ACHN (cell line): ENCODE results near the gene XBP1.
"Not testable (repeated sequence)": the region's sequence is repeated elsewhere in the genome, so short reads cannot be mapped to it uniquely, and the experiment has no call there.

Experiments used
- DNase-seq: peaks from one replicate; pipeline ENCODE4 v3.0.0-alpha.2; 2015
- in situ Hi-C: cut with HindIII; loops from 2 replicates; pipeline ENCODE4 v1.10.0; 2017; ENCODE audit warnings: low sequenced_read_pairs, low pct_ligation_motif_present, low pct_unique_long_range_greater_than_20kb

XBP1 gene

DNA sequence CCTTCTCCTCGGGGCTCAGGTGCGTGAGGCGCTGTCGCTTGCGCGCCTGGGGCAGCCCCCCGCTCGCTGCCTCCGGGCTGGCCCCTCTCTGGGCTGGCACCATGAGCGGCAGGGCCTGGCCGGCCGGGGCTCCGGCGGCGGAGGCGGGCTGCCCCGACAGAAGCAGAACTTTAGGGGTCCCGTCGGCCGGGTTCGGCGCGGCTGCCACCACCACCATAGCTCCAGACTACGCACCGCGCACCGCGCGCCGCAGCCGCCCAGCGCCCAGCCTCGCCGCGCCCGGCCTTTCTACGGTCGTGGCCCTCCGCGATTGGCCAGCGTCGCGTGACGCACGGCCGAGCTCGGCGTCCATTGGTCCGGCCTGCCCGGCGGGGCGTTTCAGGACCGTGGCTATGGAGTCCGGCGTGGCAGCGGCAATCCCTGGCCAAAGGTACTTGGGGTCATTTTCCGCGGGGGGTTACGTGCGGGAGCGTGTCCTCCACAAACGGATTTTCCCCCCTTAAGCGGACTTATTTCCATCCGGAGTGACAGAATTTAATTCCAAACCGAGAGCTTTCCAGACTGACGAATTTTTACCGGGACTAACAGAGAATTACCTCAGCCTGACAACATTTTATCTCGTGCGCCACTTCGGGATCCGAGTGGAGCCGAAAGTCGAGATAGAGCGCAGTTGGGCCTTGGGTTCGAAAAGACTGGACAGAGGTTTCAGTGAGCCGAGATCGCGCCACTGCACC, at the start of gene XBP1:
Gene XBP1, minus strand, starts transcription at position 262 of the 734 bp plus-strand sequence.
- in situ Hi-C loops: no loop called here
- peak; percentile 91 for DNase-seq

GRCh38 chr22:28846994-28847393, 46.6 kb upstream of the XBP1 start:
- in situ Hi-C loops: no loop called here
- no peak for DNase-seq

DNA sequence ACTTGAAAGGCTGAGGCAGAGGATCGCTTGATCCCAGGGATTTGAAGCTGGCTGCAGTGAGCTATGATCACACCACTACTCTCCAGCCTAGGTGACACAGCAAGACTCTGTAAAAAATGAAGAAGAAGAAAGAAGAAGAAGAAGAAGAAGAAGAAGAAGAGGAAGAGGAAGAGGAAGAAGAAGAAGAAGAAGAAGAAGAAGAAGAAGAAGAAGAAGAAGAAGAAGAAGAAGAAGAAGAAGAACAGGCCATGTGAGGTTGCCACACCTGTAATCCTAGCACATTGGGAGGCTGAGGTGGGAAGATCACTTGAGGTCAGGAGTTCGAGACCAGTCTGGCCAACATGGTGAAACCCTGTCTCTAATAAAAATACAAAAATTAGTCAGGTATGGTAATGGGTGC, 43.9 kb upstream of the XBP1 start:
- in situ Hi-C loops, DNase-seq: not testable (repeated sequence)

DNA sequence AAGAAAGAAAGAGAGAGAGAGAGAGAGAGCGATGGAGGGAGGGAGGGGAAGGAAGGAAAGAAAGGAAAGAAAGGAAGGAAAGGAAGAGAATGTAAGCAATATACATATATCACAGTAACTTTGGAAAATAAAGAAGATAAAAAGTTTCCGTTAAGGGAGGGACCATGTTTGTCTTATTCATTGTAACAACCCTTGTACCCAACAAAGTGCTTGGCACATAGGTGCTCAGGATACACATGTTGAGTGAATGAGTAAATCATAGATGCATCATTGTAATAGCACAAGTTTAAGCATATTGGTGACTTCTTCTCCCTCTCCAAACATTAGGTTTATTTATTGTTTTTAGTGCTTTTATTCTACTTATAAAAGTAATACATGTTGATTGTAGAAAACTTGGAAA, 43.3 kb upstream of the XBP1 start:
- in situ Hi-C loops: no loop called here
- DNase-seq: no peak

- in situ Hi-C loops: no loop called here
- no peak for DNase-seq
These were observed 40.7 kb upstream of the XBP1 start for GRCh38 chr22:28841111-28841510.

GRCh38 chr22:28838971-28839370, 38.6 kb upstream of the XBP1 start:
- DNase-seq: no peak
- in situ Hi-C loops: no loop called here

DNA sequence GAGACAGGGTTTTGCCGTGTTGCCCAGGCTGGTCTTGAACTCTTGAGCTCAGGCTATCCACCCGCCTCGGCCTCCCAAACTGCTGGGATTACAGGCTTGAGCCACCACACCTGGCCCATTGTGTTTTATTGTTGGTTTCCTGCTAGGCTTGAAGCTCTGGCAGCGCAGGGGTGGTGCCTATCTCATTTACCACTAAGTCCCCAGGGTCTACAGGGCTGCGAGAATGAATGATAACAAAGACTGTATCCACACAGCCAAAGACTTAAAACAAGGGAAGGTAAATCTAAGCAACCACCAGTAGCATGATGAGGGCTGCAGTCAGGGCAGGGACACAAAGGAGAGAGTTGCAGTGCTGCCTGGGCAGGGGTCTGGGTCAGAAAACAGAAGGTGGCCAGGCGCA, 37.3 kb upstream of the XBP1 start:
- no peak for DNase-seq
- in situ Hi-C loops: no loop called here

DNA sequence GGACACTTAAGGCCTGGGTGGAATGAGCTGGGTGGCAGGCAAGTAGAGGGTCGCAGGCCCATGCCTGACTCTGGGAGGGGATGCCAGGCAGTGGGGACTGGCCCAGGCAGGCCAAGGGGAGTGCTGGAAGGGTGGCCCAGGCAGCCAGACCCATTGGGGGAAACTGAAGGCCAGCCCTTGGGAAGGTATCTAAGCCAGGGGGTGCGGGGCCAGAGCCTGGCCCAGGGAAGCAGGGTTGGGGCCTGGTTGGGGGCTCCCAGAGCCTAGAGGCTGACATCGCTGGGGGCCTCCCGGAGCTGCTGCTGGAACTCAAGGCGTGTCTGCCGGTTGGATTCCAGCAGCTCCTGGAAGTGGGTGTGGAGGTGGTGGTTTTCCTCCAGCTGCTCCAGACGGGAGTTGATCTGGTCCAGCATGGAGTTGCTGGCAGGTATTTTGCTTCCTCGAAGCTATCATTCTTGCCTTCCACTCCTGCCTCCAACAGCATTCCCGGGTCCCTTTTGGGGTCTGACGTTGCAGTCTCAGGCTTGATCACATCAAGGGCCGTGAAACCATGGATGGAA, 35.3 kb upstream of the XBP1 start:
- in situ Hi-C loops: no loop called here
- DNase-seq: no peak

- in situ Hi-C loops: no loop called here
- DNase-seq: no peak
These were observed 33.0 kb upstream of the XBP1 start for GRCh38 chr22:28833276-28833923.

GRCh38 chr22:28832731-28833130, 32.4 kb upstream of the XBP1 start:
- in situ Hi-C loops: no loop called here

DNA sequence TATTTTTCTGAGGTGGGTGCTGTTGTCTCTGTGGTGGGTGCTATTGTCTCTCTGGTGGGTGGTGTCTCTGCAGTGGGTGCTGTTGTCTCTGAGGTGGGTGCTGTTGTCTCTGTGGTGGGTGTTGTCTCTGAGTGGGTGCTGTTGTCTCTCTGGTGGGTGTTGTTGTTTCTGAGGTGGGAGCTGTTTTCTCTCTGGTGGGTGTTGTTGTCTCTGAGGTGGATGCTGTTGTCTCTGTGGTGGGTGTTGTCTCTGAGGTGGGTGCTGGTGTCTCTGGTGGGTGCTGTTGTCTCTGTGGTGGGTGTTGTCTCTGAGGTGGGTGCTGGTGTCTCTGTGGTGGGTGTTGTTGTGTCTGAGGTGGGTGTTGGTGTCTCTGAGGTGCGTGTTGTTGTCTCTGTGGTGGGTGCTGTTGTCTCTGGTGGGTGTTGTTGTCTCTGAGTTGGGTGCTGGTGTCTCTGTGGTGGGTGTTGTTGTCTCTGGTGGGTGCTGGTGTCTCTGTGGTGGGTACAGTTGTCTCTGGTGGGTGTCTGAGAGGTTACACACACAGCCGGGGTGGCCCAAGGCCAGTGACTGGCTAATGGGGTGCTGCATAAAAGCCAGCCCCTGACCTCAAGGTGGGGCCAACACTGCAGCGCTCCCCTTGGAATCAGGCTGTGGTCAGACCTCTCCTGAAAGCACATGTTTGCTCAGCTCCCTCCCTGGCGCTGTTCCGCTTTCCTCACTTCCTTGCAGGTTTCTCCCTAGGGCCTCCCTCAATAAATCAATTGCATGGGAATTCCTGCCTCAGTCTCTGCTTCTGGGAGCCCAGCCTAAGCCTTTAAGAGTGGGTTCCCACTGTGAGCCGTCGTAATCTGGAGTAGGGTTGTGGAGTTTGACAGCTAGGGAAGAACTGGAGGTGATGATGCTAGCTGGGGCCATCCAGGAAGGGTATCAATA, 31.0 kb upstream of the XBP1 start:
- DNase-seq: no peak
- in situ Hi-C loops: no loop called here

More at GRCh38 chr22:28832731-28833130, 32.4 kb upstream of the XBP1 start:
- no peak for DNase-seq

- DNase-seq: no peak
- in situ Hi-C loops: no loop called here
These were observed 30.1 kb upstream of the XBP1 start for GRCh38 chr22:28830441-28830840.

- in situ Hi-C loops: no loop called here
- DNase-seq: peak; percentile 58
These were observed 29.2 kb upstream of the XBP1 start for GRCh38 chr22:28829358-28830181.

GRCh38 chr22:28826921-28827320, 26.6 kb upstream of the XBP1 start:
- in situ Hi-C loops: no loop called here
- no peak for DNase-seq

- in situ Hi-C loops: not testable (repeated sequence)
These were observed 26.1 kb upstream of the XBP1 start for GRCh38 chr22:28826430-28826829.

DNA sequence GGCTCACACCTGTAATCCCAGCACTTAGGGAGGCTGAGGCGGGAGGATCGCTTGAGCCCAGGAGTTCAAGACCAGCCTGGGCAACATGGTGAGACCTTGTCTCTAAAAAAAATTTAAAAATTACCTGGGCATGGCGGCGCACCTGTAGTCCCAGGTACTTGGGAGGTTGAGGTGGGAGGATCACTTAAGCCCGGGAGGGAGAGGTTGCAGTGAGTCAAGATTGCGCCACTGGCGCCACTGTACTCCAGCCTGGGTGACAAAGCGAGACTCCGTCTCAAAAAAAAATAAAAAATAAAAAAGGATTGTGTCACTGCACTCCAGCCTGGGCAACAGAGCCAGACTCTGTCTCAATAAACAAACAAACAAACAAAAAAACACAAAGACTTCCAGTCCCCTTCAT, 24.1 kb upstream of the XBP1 start:
- DNase-seq, in situ Hi-C loops: not testable (repeated sequence)

More at GRCh38 chr22:28826430-28826829, 26.1 kb upstream of the XBP1 start:
- not testable (repeated sequence) for DNase-seq

DNA sequence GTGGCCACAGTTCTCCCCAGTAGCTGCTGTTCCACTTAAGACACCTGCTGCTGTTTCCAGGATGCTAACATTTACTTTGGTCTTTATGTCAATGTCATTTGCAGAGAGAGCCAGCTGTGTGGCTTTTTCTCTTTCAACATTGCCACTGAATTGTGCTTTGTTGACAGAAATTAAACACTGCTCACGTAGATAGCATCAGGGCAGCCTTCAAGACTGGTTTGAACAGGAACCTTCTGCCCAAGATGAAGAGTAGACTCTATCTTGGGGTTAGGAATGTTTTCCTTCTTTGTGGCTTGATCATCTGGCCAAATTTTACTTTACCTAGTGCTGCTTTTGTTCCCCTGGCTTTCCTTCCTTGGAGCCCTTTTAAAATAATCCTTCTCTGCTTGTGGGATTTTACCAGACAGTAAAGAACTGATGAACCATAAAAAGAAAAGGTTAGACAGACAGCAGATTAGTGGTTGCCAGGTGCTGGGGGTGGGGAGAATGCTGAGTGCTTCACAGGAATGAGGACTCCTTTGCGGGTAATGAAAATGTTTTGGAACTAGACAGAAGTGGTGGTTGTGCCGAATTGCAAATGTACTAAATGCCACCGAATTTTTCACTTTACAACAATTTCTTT, 22.7 kb upstream of the XBP1 start:
- in situ Hi-C loops: no loop called here
- DNase-seq: no peak

DNA sequence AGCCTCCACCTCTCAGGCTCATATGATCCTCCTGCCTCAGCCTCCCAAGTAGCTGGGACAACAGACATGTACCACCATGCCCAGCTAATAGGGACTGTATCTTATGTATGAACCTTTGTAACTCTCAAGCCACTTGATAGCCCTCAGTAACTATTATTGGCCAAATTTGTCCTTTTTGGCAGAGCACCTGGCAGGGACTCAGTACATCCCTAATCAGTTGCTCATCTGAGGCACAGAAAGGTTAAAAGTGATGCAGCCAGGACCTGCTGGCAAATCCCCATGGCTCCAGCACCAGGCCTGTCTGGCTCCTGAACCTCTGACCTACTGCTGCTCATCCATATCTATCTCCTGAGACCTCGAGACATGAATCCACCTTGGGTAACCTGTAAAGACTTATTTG, 21.1 kb upstream of the XBP1 start:
- DNase-seq: no peak
- in situ Hi-C loops: no loop called here
